HG02852 (cell line): ENCODE measurements around the gene HPS1.
A peak's percentile ranks its signal among the peaks of the same experiment; 100 is the strongest.
"Not testable (repeated sequence)": the region's sequence is repeated elsewhere in the genome, so short reads cannot be mapped to it uniquely, and the experiment has no call there.

Experiments
- ATAC-seq: cut with Tn5 transposase; IDR thresholded peaks from one replicate; pipeline ENCODE4 v1.9.1; 2021; ENCODE audit warnings: mild to moderate bottlenecking, moderate library complexity; ENCODE audit not compliant: unreplicated experiment

HPS1 gene

GRCh38 chr10:98396096-98397063 lies 50.4 kb downstream of the HPS1 start:
- no peak for ATAC-seq

GRCh38 chr10:98394851-98395440 lies 51.8 kb downstream of the HPS1 start:
- no peak for ATAC-seq

GRCh38 chr10:98391578-98391991 lies 55.1 kb downstream of the HPS1 start:
- ATAC-seq: peak; percentile 49

- ATAC-seq: peak; percentile 76
These were observed 55.7 kb downstream of the HPS1 start for GRCh38 chr10:98391065-98391464.

GRCh38 chr10:98390406-98390805 lies 56.3 kb downstream of the HPS1 start:
- ATAC-seq: no peak

GRCh38 chr10:98389398-98389797 lies 57.3 kb downstream of the HPS1 start:
- ATAC-seq: no peak

- no peak for ATAC-seq
These were observed 58.6 kb downstream of the HPS1 start for GRCh38 chr10:98388101-98388655.

GRCh38 chr10:98384531-98385133 lies 62.1 kb downstream of the HPS1 start:
- ATAC-seq: no peak

- no peak for ATAC-seq
These were observed 62.9 kb downstream of the HPS1 start for GRCh38 chr10:98383869-98384268.

- ATAC-seq: not testable (repeated sequence)
These were observed 63.5 kb downstream of the HPS1 start for GRCh38 chr10:98383134-98383667.

- no peak for ATAC-seq
These were observed 64.0 kb downstream of the HPS1 start for GRCh38 chr10:98382691-98383101.

GRCh38 chr10:98380493-98381339 lies 66.0 kb downstream of the HPS1 start:
- ATAC-seq: no peak

GRCh38 chr10:98378722-98379121 lies 68.0 kb downstream of the HPS1 start:
- ATAC-seq: no peak

- no peak for ATAC-seq
These were observed 69.2 kb downstream of the HPS1 start for GRCh38 chr10:98377536-98377935.

GRCh38 chr10:98377001-98377400 lies 69.7 kb downstream of the HPS1 start:
- ATAC-seq: no peak

GRCh38 chr10:98376485-98376884 lies 70.2 kb downstream of the HPS1 start:
- ATAC-seq: no peak

GRCh38 chr10:98374217-98374985 lies 72.3 kb downstream of the HPS1 start:
- ATAC-seq: no peak

- no peak for ATAC-seq
These were observed 73.3 kb downstream of the HPS1 start for GRCh38 chr10:98373260-98374040.
